ENCODE results near the gene OTOA. TPM values are rescaled to one million over a fixed set of nuclear protein-coding genes. Genes with fewer than 3 reads are reported as not detected.
"Not testable (repeated sequence)": the region's sequence is repeated elsewhere in the genome, so short reads cannot be mapped to it uniquely, and the experiment has no call there.

The OTOA gene
- total RNA-seq, 1 experiment from 2014 or later, result 0.11 TPM

- not testable (repeated sequence) for H3K79me1 ChIP-seq (ENCODE audit: insufficient read depth, low read depth, low read length, poor library complexity, severe bottlenecking); DNase-seq; H2AFZ ChIP-seq (ENCODE audit: low read length); H3K4me1 Mint-ChIP-seq; H3K9me3 Mint-ChIP-seq; H3K4ac ChIP-seq (ENCODE audit: low read depth, low read length); H3K4me1 ChIP-seq (ENCODE audit: insufficient read depth, low read length); H3K23me2 ChIP-seq (ENCODE audit: insufficient read length, low read depth, low read length, poor library complexity, severe bottlenecking); H2AK5ac ChIP-seq (ENCODE audit: insufficient read length, low read length); H3K14ac ChIP-seq (ENCODE audit: insufficient read depth, low read length); H3K4me3 Mint-ChIP-seq; H4K8ac ChIP-seq (replicated peaks; ENCODE audit: insufficient read length, low read depth, low read length); H3T11ph ChIP-seq (ENCODE audit: low read length); H2BK12ac ChIP-seq (ENCODE audit: insufficient read length, low read depth, low read length); H4K5ac ChIP-seq (ENCODE audit: insufficient read length, low read depth, low read length); H3K4me2 ChIP-seq (ENCODE audit: insufficient read depth, insufficient read length, low read length); H2BK5ac ChIP-seq (ENCODE audit: insufficient read length, low read length); H3K36me3 Mint-ChIP-seq (ENCODE audit: insufficient read depth in 1 of 3, low read depth in 3 of 3); H3K18ac ChIP-seq (ENCODE audit: insufficient read length, low read depth, low read length); H3K56ac ChIP-seq (ENCODE audit: insufficient read length, low read depth, low read length); H3K23ac ChIP-seq (ENCODE audit: insufficient read length, low read depth, low read length); H4K91ac ChIP-seq (ENCODE audit: insufficient read length, low read depth, low read length); H4K20me1 ChIP-seq (ENCODE audit: control insufficient read depth, insufficient read depth, insufficient read length); H2BK15ac ChIP-seq (ENCODE audit: low read depth, low read length); H2BK20ac ChIP-seq (ENCODE audit: low read depth, low read length, poor library complexity, severe bottlenecking); H3K27me3 ChIP-seq (ENCODE audit: insufficient read depth, low read length); H3K27ac ChIP-seq (ENCODE audit: insufficient read length, low read depth, low read length); H3K9me3 ChIP-seq (ENCODE audit: control insufficient read depth, low read depth, low read length); H3K79me2 ChIP-seq (ENCODE audit: insufficient read depth, low read length); H3K27ac Mint-ChIP-seq; H3K9ac ChIP-seq (ENCODE audit: extremely low read depth, insufficient read length, low read length); H2BK120ac ChIP-seq (ENCODE audit: low read depth, low read length, poor library complexity, severe bottlenecking)
- WGBS (ENCODE audit: extremely low coverage, insufficient read length, low lambda C conversion rate), result no CpG with 5 or more reads among the region's 5 CpGs
- peaks cover 11% of the 10 kb centered on the region for H3K27me3 Mint-ChIP-seq (ENCODE audit: low read depth)
Measured at GRCh38 chr16:21680714-21681113, 16.9 kb downstream of the OTOA start.

All from H9 (cell line).